ENCODE measurements around the gene TBC1D10A.

The TBC1D10A gene

DNA sequence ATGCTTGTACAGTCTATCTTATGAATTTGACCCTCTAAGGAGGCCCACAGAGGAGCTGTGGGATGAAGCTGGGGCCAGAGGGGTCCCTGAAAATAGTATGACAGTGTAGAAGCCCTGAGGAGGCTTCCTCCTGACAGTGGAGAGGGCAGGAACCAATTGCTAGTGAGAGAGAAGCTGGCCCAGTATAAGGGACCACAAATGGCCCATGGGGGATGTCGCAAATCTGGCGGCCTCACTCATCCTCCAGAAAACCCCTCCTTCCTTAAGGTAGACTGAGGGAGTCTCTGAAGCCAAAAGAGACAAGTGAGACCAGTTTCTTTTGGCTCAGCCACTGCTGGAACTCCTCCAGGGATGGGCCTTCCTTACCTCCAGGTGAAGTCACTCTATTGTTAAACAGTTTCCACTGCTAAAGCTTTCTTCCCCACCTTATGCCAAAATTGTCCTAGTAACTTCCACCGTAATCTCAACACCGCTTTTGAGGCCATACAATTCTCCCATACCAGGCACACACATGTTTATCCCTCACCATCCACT, 19.6 kb downstream of the TBC1D10A start:
- Histone ChIP-seq H3K36me3 (ENCODE audit: control insufficient read depth in 2 of 2, insufficient read depth in 1 of 2, low read length in 2 of 2) (peaks cover 0 to 26% of the 10 kb centered on the region in 2 experiments; a peak in 1 of 3 replicates), H3K27ac (ENCODE audit: extremely low read depth, low read depth, low read length) (no peak overlapping the region), H3K4me3 (ENCODE audit: low read depth, low read length) (no peak overlapping the region), H3K9me3 (ENCODE audit: control insufficient read depth, insufficient read depth, low read depth, low read length) (no peaks in the 10 kb centered on the region), H3K4me1 (ENCODE audit: control insufficient read depth, insufficient read depth, low read length) (no peaks in the 10 kb centered on the region)
- ChIA-PET POLR2A (no interaction called here), CTCF (interaction anchor here (0.6 to 2.1 kb wide), 6 partner anchors 10 to 264 kb away, joined by 3 to 7 read pairs (median 3); partner anchors contain the start of gene CASTOR1)
- TF ChIP-seq ZNF335 (tag by site-specific recombination; conservative IDR thresholded peaks at IDR 0.05): no peak
- no peak for TF ChIP-seq ZNF621 (tag by site-specific recombination; IDR thresholded peaks at IDR 0.05)
- TF ChIP-seq, protein P1, sequence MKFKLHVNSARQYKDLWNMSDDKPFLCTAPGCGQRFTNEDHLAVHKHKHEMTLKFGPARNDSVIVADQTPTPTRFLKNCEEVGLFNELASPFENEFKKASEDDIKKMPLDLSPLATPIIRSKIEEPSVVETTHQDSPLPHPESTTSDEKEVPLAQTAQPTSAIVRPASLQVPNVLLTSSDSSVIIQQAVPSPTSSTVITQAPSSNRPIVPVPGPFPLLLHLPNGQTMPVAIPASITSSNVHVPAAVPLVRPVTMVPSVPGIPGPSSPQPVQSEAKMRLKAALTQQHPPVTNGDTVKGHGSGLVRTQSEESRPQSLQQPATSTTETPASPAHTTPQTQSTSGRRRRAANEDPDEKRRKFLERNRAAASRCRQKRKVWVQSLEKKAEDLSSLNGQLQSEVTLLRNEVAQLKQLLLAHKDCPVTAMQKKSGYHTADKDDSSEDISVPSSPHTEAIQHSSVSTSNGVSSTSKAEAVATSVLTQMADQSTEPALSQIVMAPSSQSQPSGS (tag by site-specific recombination; IDR thresholded peaks at IDR 0.05; ENCODE audit: low read depth): no peak
- no peak for TF ChIP-seq ELK4 (IDR thresholded peaks at IDR 0.05; ENCODE audit: borderline replicate concordance, low read depth, low read length)
- no peak for TF ChIP-seq ZNF266 (tag by site-specific recombination; IDR thresholded peaks at IDR 0.05; ENCODE audit: low read depth)
- no peak for TF ChIP-seq ZNF394 (tag by site-specific recombination; IDR thresholded peaks at IDR 0.05; ENCODE audit: borderline replicate concordance)
- TF ChIP-seq ZBTB49 (tag by site-specific recombination; IDR thresholded peaks at IDR 0.05; ENCODE audit: low read depth): no peak

DNA sequence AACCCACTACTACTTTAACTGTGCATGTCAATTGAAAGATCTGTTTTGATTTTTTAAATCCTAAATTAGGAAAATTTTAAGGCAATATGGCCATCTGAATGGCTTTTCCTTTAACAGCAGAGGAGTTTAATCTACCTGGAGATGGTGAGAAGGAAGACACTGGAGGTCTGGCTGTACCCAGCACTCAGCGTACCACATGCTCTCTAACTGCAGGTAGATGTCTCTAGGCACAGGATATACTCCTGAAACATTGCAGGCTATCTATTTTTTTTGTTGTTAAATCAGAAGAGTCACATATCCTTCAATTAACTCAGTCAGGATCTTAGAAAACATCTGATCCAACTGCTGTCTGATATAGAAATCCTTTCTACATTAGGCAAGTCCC, 20.1 kb downstream of the TBC1D10A start:
- Histone ChIP-seq H3K4me3 (ENCODE audit: low read depth, low read length) (no peak overlapping the region), H3K36me3 (ENCODE audit: control insufficient read depth in 2 of 2, insufficient read depth in 1 of 2, low read length in 2 of 2) (peaks cover 0 to 29% of the 10 kb centered on the region in 2 experiments; a peak in 1 of 3 replicates), H3K9me3 (ENCODE audit: control insufficient read depth, insufficient read depth, low read depth, low read length) (no peaks in the 10 kb centered on the region), H3K4me1 (ENCODE audit: control insufficient read depth, insufficient read depth, low read length) (no peaks in the 10 kb centered on the region), H3K27ac (ENCODE audit: extremely low read depth, low read depth, low read length) (no peak overlapping the region)
- ChIA-PET POLR2A (no interaction called here), CTCF (interaction anchor here (0.6 to 1.4 kb wide), 4 partner anchors 9 to 264 kb away, joined by 3 to 5 read pairs (median 3); no protein-coding TSS in a partner anchor)
- TF ChIP-seq, protein P2, sequence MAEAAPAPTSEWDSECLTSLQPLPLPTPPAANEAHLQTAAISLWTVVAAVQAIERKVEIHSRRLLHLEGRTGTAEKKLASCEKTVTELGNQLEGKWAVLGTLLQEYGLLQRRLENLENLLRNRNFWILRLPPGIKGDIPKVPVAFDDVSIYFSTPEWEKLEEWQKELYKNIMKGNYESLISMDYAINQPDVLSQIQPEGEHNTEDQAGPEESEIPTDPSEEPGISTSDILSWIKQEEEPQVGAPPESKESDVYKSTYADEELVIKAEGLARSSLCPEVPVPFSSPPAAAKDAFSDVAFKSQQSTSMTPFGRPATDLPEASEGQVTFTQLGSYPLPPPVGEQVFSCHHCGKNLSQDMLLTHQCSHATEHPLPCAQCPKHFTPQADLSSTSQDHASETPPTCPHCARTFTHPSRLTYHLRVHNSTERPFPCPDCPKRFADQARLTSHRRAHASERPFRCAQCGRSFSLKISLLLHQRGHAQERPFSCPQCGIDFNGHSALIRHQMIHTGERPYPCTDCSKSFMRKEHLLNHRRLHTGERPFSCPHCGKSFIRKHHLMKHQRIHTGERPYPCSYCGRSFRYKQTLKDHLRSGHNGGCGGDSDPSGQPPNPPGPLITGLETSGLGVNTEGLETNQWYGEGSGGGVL (tag by site-specific recombination; IDR thresholded peaks at IDR 0.05): no peak
- TF ChIP-seq ZNF701 (tag by site-specific recombination; IDR thresholded peaks at IDR 0.05) (no peak), BCL11B (tag by site-specific recombination; IDR thresholded peaks at IDR 0.05; ENCODE audit: low read depth) (no peak), ZBTB20 (tag by site-specific recombination; IDR thresholded peaks at IDR 0.05) (no peak), ZNF174 (tag by site-specific recombination; IDR thresholded peaks at IDR 0.05) (no peak), ZNF544 (tag by site-specific recombination; IDR thresholded peaks at IDR 0.05) (no peak), GLI4 (tag by site-specific recombination; IDR thresholded peaks at IDR 0.05) (no peak), ZNF404 (tag by site-specific recombination; IDR thresholded peaks at IDR 0.05) (no peak), ZNF221 (tag by site-specific recombination; IDR thresholded peaks at IDR 0.05; ENCODE audit: borderline replicate concordance) (no peak), ZNF132 (tag by site-specific recombination; IDR thresholded peaks at IDR 0.05; ENCODE audit: borderline replicate concordance) (no peak), ZIC2 (tag by site-specific recombination; IDR thresholded peaks at IDR 0.05) (no peak), ZNF514 (tag by site-specific recombination; IDR thresholded peaks at IDR 0.05) (no peak), GFI1B (tag by site-specific recombination; IDR thresholded peaks at IDR 0.05) (no peak)
- TF ChIP-seq, protein P3, sequence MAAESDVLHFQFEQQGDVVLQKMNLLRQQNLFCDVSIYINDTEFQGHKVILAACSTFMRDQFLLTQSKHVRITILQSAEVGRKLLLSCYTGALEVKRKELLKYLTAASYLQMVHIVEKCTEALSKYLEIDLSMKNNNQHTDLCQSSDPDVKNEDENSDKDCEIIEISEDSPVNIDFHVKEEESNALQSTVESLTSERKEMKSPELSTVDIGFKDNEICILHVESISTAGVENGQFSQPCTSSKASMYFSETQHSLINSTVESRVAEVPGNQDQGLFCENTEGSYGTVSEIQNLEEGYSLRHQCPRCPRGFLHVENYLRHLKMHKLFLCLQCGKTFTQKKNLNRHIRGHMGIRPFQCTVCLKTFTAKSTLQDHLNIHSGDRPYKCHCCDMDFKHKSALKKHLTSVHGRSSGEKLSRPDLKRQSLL (tag by site-specific recombination; IDR thresholded peaks at IDR 0.05): no peak
- TF ChIP-seq, protein P4, sequence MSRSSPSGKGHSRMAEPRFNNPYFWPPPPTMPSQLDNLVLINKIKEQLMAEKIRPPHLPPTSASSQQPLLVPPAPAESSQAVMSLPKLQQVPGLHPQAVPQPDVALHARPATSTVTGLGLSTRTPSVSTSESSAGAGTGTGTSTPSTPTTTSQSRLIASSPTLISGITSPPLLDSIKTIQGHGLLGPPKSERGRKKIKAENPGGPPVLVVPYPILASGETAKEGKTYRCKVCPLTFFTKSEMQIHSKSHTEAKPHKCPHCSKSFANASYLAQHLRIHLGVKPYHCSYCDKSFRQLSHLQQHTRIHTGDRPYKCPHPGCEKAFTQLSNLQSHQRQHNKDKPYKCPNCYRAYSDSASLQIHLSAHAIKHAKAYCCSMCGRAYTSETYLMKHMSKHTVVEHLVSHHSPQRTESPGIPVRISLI (tag by site-specific recombination; IDR thresholded peaks at IDR 0.05): no peak
- TF ChIP-seq, protein P5, sequence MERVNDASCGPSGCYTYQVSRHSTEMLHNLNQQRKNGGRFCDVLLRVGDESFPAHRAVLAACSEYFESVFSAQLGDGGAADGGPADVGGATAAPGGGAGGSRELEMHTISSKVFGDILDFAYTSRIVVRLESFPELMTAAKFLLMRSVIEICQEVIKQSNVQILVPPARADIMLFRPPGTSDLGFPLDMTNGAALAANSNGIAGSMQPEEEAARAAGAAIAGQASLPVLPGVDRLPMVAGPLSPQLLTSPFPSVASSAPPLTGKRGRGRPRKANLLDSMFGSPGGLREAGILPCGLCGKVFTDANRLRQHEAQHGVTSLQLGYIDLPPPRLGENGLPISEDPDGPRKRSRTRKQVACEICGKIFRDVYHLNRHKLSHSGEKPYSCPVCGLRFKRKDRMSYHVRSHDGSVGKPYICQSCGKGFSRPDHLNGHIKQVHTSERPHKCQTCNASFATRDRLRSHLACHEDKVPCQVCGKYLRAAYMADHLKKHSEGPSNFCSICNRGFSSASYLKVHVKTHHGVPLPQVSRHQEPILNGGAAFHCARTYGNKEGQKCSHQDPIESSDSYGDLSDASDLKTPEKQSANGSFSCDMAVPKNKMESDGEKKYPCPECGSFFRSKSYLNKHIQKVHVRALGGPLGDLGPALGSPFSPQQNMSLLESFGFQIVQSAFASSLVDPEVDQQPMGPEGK (tag by site-specific recombination; IDR thresholded peaks at IDR 0.05): no peak
